ENCODE measurements around the gene GINS1. TPM values are rescaled to one million over a fixed set of nuclear protein-coding genes. Genes with fewer than 3 reads are reported as not detected.

GINS1 gene
- total and polyA plus RNA-seq, 2 of the 8 experiments (the other 6 are each of a cell fraction or from before 2014, with no cell fraction given) = 44.7 to 68.4 TPM

DNA sequence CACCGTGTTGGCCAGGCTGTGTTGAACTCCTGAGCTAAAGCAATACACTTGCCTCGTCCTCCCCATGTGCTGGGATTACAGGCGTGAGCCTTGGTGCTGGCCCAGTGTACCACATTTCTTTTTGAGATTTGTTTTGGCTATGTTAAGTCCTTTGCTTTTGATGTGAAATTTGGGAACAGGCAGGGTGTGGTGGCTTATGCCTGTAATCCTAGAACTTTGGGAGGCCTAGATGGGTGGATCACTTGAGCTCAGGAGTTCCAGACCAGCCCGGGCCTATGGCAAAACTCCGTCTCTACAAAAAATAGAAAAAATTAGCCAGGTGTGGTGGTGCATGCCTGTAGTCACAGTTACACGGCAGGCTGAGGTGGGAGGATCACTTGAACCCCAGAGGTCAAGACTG lies 40.2 kb downstream of the GINS1 start:
- Histone ChIP-seq H2AFZ (ENCODE audit: low read length) (no peak overlapping the region), H3K9ac (replicated peaks in 1 of 4; ENCODE audit: extremely low read depth in 1 of 4, low read depth in 3 of 4, low read length in 3 of 4) (no peak overlapping the region), H3K36me3 (ENCODE audit: control insufficient read depth in 2 of 4, insufficient read depth in 4 of 4, low read length in 3 of 4) (peaks cover 5 to 46% (median 27%) of the 10 kb centered on the region in 4 experiments), H3K56ac (replicated peaks; ENCODE audit: insufficient read length, low read depth, low read length) (no peak overlapping the region), H3K18ac (ENCODE audit: extremely low read depth, low read length) (no peak overlapping the region), H3K27ac (ENCODE audit: low read depth, low read length) (no peak overlapping the region), H2BK15ac (ENCODE audit: low read length) (no peak overlapping the region), H4K91ac (replicated peaks; ENCODE audit: insufficient read length, low read length) (no peak overlapping the region), H2BK120ac (replicated peaks; ENCODE audit: low read depth, low read length) (no peak overlapping the region), H3K4ac (replicated peaks; ENCODE audit: insufficient read length, low read depth, low read length) (no peak overlapping the region), H2BK20ac (ENCODE audit: low read length) (no peak overlapping the region), H3K23ac (ENCODE audit: insufficient read length) (no peak overlapping the region), H3K23me2 (ENCODE audit: low read depth, low read length) (no peaks in the 10 kb centered on the region), H3K4me3 (ENCODE audit: extremely low read depth in 1 of 4, insufficient read depth in 2 of 4, low read depth in 3 of 4, low read length in 4 of 4) (no peak overlapping the region), H3K4me2 (ENCODE audit: insufficient read depth in 1 of 2, low read depth in 2 of 2, low read length in 2 of 2) (no peak overlapping the region), H4K8ac (ENCODE audit: extremely low read depth, insufficient read depth, low read length) (no peak overlapping the region), H3K4me1 (replicated peaks in 1 of 4; ENCODE audit: control insufficient read depth in 3 of 4, insufficient read depth in 4 of 4, low read length in 3 of 4) (no peaks in the 10 kb centered on the region), H3K79me2 (ENCODE audit: control insufficient read depth in 1 of 2, insufficient read depth in 2 of 2, low read length in 2 of 2) (no peaks in the 10 kb centered on the region), H4K5ac (ENCODE audit: insufficient read length, low read depth, low read length) (no peak overlapping the region), H3K14ac (ENCODE audit: insufficient read length) (no peak overlapping the region), H2AK5ac (ENCODE audit: low read depth, low read length) (no peak overlapping the region), H3K27me3 (replicated peaks in 1 of 4; ENCODE audit: control insufficient read depth in 3 of 4, extremely low read depth in 1 of 4, insufficient read depth in 3 of 4, low read length in 3 of 4) (no peaks in the 10 kb centered on the region), H3K79me1 (ENCODE audit: low read depth, low read length) (no peaks in the 10 kb centered on the region; the same call in 1 of the 2 replicates), H3K9me3 (ENCODE audit: insufficient read depth in 2 of 2, low read depth in 1 of 2, low read length in 1 of 2) (no peaks in the 10 kb centered on the region), H4K20me1 (replicated peaks in 1 of 2; ENCODE audit: control insufficient read depth in 1 of 2, insufficient read depth in 2 of 2, low read length in 2 of 2) (no peaks in the 10 kb centered on the region), H2BK5ac (ENCODE audit: low read depth, low read length) (no peak overlapping the region), H2BK12ac (ENCODE audit: low read depth, low read length) (no peak overlapping the region)
- no peak for DNase-seq (ENCODE audit: low read depth in 1 of 2, low spot score in 2 of 2)
- POLR2A ChIA-PET (ENCODE audit: partially characterized antibody) = no interaction called here
- TF ChIP-seq SIX5 (IDR thresholded peaks at IDR 0.05; ENCODE audit: low read depth, low read length) = no peak
- TF ChIP-seq RBBP5 (IDR thresholded peaks at IDR 0.05; ENCODE audit: borderline replicate concordance, low read depth, low read length) = no peak
- no peak for TF ChIP-seq KDM4A (IDR thresholded peaks at IDR 0.05; ENCODE audit: low read depth, low read length, severe bottlenecking)
- no peak for TF ChIP-seq EGR1 (IDR thresholded peaks at IDR 0.05; ENCODE audit: borderline replicate concordance, low read depth, low read length)
- TF ChIP-seq JUND (IDR thresholded peaks at IDR 0.05; ENCODE audit: low read length) = no peak
- FAIRE-seq = no peak
- CTCF ChIA-PET (ENCODE audit: partially characterized antibody) = no interaction called here
- 85% methylated on average over 6 of the region's 6 CpGs; no CpG with 5 or more reads in 1 of the 2 experiments for WGBS, 2 experiments (ENCODE audit: extremely low coverage in 1 of 2, insufficient coverage in 1 of 2, insufficient read length in 1 of 2, insufficient replicate concordance in 2 of 2, low coverage in 1 of 2, low lambda C conversion rate in 2 of 2, missing lambda C conversion rate in 1 of 2)

Measured in H1 (cell line).